C4-2B (cell line): ENCODE measurements around the gene GFOD1.

Experiments
- ZFX ChIP-seq: fragments of 450-650 bp; IDR thresholded peaks from 2 replicates; pipeline ENCODE4 v1.6.1; 2017
- TF ChIP-seq, protein P1 (sequence below): fragments of 450-650 bp; conservative IDR thresholded peaks from 2 replicates; pipeline ENCODE4 v1.5.1; 2017; ENCODE audit warnings: mild to moderate bottlenecking

- TF ChIP-seq, protein P1, sequence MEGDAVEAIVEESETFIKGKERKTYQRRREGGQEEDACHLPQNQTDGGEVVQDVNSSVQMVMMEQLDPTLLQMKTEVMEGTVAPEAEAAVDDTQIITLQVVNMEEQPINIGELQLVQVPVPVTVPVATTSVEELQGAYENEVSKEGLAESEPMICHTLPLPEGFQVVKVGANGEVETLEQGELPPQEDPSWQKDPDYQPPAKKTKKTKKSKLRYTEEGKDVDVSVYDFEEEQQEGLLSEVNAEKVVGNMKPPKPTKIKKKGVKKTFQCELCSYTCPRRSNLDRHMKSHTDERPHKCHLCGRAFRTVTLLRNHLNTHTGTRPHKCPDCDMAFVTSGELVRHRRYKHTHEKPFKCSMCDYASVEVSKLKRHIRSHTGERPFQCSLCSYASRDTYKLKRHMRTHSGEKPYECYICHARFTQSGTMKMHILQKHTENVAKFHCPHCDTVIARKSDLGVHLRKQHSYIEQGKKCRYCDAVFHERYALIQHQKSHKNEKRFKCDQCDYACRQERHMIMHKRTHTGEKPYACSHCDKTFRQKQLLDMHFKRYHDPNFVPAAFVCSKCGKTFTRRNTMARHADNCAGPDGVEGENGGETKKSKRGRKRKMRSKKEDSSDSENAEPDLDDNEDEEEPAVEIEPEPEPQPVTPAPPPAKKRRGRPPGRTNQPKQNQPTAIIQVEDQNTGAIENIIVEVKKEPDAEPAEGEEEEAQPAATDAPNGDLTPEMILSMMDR = no peak
- TF ChIP-seq ZFX = no peak
Measured at GRCh38 chr6:13364842-13365241, 122.6 kb downstream of the GFOD1 start.
